IgD-negative memory B cell (primary cell): ENCODE results near the gene ABT1. TPM values are rescaled to one million over a fixed set of nuclear protein-coding genes. Genes with fewer than 3 reads are reported as not detected.

Experiments
- H3K27ac Mint-ChIP-seq, 3 donors: one replicate each; pipeline ENCODE4 v1.8.0; 2020 to 2022; ENCODE audit warnings: mild to moderate bottlenecking in 3 of 3, mixed read lengths in 3 of 3, moderate library complexity in 1 of 3
- H3K27me3 Mint-ChIP-seq: one replicate; pipeline ENCODE4 v1.8.0; 2021; ENCODE audit warnings: mixed read lengths
- H3K36me3 Mint-ChIP-seq: one replicate; pipeline ENCODE4 v1.8.0; 2020; ENCODE audit warnings: mild to moderate bottlenecking, mixed read lengths
- H3K4me1 Mint-ChIP-seq, 3 donors: one replicate each; pipeline ENCODE4 v1.8.0; 2020 to 2022; ENCODE audit warnings: mixed read lengths in 3 of 3, mild to moderate bottlenecking in 1 of 3
- H3K4me3 Mint-ChIP-seq, 4 donors: one replicate each; pipeline ENCODE4 v1.8.0; 2020 to 2022; ENCODE audit warnings: mild to moderate bottlenecking in 4 of 4, mixed read lengths in 4 of 4, moderate library complexity in 3 of 4
- H3K9me3 Mint-ChIP-seq, 3 donors: one replicate each; pipeline ENCODE4 v1.8.0; 2020 to 2021; ENCODE audit warnings: mixed read lengths in 3 of 3, mild to moderate bottlenecking in 1 of 3
- polyA plus RNA-seq: library from polyadenylated mRNA; unstranded; fragments of 300-500 nt; fragmentation: Illumina TruSeq; gene quantifications from one replicate; pipeline ENCODE4 v1.2.3, GENCODE V29; 2021

ABT1 gene
- polyA plus RNA-seq, 1 donor from 2014 or later = 44.0 TPM

DNA sequence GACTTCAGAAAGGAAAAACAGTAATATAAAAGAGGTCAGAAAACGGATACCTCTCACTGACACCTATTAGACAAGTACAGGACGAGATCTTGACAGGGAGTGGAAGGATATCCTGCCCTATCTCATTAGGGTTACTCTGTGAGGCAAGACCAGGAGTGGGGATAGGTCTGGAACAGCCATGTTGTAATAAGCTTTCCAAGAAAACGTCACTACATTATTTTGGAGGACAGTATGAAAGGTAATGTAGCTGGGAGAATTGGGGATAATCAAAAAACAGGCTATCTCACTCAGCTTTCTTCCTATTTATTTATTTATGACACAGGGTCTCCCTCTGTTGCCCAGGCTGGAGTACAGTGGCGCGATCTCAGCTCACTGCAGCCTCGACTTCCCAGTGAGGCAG, 33.3 kb upstream of the ABT1 start:
- Mint-ChIP-seq H3K4me1 (peaks cover 2 to 7% (median 2%) of the 10 kb centered on the region in 3 donors), H3K36me3 (peaks cover under 1% of the 10 kb centered on the region), H3K27ac (peak overlapping the region in 1 of 3 donors; percentile 63), H3K4me3 (peak overlapping the region in 1 of 4 donors; percentile 35), H3K9me3 (peaks cover 0 to 7% (median 2%) of the 10 kb centered on the region in 3 donors), H3K27me3 (peaks cover under 1% of the 10 kb centered on the region)

DNA sequence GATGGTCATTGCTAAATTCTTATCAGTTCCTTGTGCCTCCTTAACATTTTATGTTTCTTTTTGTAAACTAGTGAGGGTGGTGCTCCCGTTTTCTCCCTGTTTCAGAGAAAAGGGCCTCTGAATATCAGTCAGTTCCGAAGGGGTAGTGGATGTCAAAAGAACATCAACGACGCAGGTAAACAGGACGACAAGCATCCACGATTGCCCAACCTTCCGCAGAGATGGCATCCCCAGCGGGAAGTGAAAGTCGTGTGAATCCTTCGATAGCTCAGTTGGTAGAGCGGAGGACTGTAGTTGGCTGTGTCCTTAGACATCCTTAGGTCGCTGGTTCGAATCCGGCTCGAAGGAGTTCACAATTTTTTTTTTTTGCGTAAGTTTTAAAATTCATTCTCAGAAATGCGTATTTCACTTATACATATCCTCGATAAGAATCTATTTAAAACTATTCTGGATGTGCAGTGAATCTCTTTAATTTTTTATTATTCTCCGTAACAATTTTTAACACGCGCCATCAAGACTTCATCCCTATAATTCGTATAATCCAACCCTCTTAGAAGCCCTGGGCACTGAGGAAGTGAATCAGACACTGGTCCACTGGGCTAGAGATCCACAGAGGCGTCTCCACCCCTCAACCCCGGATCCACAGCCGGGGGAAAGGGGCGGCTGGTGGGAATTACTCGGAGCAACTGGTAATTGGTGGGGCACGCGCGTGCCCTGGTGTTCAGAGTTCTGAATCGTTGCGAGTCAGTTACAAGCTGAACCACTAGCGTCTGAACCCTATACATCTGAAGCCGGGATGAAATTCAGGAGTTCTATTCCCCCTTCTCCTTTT, 27.9 kb upstream of the ABT1 start:
- H3K4me3 Mint-ChIP-seq = peak overlapping the region; percentile 94 to 99 (median 98)
- peaks cover 4% of the 10 kb centered on the region for H3K27me3 Mint-ChIP-seq
- H3K9me3 Mint-ChIP-seq = peaks cover 0 to 4% (median 0%) of the 10 kb centered on the region in 3 donors
- peaks cover 15 to 27% (median 25%) of the 10 kb centered on the region in 3 donors for H3K4me1 Mint-ChIP-seq
- peaks cover 2% of the 10 kb centered on the region for H3K36me3 Mint-ChIP-seq
- peak overlapping the region; percentile 100 for H3K27ac Mint-ChIP-seq

DNA sequence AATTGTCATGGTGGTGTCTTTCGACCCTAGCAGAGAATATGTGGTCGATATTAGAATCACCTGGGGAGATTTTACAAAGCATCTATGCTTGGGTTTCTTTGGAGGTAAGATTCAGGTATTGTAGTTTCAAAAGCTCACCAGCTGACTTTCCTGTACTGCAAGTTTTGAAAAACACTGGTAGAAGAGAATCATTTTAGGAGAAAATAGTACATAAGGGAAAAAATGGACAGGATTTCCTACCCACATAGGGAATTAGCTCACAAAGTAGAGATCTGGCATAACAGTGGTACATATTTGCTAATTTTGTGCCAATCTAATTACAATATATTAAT, 27.4 kb upstream of the ABT1 start:
- Mint-ChIP-seq H3K4me3 (peak overlapping the region; percentile 94 to 99 (median 98)), H3K36me3 (peaks cover 2% of the 10 kb centered on the region), H3K27me3 (peaks cover 4% of the 10 kb centered on the region), H3K9me3 (peaks cover 0 to 4% (median 0%) of the 10 kb centered on the region in 3 donors), H3K4me1 (peaks cover 15 to 27% (median 25%) of the 10 kb centered on the region in 3 donors), H3K27ac (peak overlapping the region; percentile 100)

DNA sequence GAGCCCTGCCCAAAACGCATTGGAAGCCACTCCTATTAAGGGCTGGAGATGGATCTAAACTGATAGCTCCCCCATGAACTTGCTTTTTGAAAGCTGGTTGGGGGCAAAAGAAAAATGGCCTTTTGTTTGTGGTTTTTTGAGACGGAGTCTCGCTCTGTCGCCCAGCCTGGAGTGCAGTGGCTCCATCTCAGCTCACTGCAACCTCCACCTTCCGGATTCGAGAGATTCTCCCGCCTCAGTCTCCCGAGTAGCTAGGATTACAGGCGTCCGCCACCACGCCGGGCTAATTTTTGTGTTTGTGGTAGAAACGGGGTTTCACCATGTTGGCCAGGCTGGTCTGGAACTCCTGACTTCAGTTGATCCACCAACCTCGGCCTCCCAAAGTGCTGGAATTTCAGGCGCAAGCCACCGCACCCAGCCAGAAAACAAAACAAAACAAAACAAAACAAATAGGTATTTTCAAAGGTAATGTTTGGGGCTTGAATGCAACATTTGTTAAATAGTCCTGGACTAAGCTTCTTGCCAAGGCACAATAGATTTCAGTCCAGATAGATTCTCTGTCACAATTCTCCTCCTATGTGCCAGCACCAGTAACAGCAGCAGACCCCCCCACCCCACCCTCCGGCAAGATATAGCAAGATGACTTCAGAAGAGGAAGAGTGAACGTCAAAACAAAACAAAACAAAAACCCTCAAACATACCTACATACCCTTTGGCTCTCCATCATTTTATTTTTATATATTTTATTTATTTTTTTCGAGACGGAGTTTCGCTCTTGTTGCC, 26.5 kb upstream of the ABT1 start:
- Mint-ChIP-seq H3K27ac (peak overlapping the region; percentile 100), H3K27me3 (peaks cover 4% of the 10 kb centered on the region), H3K36me3 (peaks cover 2% of the 10 kb centered on the region), H3K9me3 (peaks cover 0 to 4% (median 0%) of the 10 kb centered on the region in 3 donors), H3K4me3 (peak overlapping the region in 1 of 4 donors; percentile 99), H3K4me1 (peaks cover 15 to 27% (median 25%) of the 10 kb centered on the region in 3 donors)

DNA sequence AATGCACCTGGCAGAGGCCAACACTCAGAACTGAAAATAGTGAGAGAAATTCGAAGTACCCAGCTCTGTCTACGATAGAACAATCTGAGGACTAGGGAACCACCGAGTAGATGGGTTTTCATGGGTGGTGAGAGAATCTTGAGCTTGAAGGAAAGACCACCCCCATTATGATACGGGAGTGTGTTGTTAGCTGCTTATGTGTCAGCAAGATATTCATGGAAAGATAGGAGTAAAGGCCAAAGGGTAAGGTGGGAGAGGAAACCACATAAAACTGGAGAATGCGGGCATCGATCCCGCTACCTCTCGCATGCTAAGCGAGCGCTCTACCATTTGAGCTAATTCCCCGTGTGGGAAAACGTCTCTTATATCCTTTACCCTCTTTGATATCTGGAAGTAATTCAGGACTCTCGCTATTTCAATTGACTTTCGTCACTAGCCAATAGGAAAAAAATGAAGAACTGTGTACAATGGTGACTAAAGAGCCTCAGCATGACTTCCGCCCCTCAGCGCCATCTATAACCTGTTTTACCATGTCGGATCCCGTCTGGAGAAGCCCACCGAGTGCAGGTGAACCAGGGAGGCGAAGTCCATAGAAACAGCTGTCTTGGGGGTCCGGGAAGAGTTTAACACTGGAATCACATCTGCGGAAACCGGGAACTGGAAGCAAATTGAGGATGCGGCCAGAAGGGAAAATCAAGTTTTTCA, 25.0 kb upstream of the ABT1 start:
- Mint-ChIP-seq H3K36me3 (peaks cover 2% of the 10 kb centered on the region), H3K27ac (peak overlapping the region; percentile 94), H3K9me3 (peaks cover 0 to 4% (median 0%) of the 10 kb centered on the region in 3 donors), H3K27me3 (peaks cover 4% of the 10 kb centered on the region), H3K4me1 (peaks cover 20 to 35% (median 26%) of the 10 kb centered on the region in 3 donors), H3K4me3 (peak overlapping the region; percentile 85 to 96 (median 90))

DNA sequence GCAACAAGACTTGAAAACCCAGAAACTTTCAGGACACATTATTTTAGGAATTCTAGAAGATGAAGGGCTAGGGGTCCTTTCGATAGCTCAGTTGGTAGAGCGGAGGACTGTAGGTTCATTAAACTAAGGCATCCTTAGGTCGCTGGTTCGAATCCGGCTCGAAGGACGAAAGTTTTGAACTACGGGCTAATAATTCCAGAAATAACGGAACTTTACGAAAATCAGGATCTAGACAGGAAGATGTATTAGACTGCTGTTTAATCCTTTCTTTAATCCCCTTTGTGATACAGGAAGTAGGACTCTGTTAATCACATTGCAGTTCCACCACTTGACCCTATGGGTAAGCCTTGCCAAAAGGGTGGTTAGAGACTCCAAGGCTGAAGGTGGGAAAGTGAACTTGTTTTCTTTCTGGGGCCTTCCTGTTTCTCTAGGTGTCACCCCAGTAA, 21.2 kb upstream of the ABT1 start:
- Mint-ChIP-seq H3K27me3 (peaks cover 9% of the 10 kb centered on the region), H3K9me3 (peaks cover 8 to 17% (median 12%) of the 10 kb centered on the region in 3 donors), H3K27ac (peak overlapping the region in 1 of 3 donors; percentile 62), H3K4me1 (peaks cover 18 to 22% (median 19%) of the 10 kb centered on the region in 3 donors), H3K4me3 (peak overlapping the region in 1 of 4 donors; percentile 52), H3K36me3 (no peaks in the 10 kb centered on the region)

DNA sequence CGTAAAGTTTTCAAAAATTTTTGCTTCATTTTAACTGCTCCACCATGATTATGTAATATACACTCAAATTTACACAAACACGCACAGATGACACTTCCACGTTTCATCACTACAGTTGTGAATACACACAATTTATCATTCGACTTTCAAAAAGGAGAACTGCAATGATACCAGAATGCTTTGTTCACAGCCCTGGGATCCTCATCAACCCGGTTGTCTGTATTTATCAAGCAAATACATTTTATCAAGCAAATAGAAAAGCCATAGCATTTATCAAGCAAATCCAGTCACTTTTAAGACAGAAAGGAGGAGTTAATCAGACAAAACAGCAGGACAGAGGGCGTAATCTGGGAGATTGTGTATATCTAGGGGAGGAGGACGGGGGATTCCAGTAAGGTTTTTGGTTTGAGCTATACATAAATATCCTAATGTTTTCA, 20.3 kb upstream of the ABT1 start:
- H3K4me1 Mint-ChIP-seq = peaks cover 17 to 22% (median 18%) of the 10 kb centered on the region in 3 donors
- H3K27ac Mint-ChIP-seq = peak overlapping the region in 2 of 3 donors; percentile 62 to 88
- no peaks in the 10 kb centered on the region for H3K36me3 Mint-ChIP-seq
- H3K4me3 Mint-ChIP-seq = peak overlapping the region in 2 of 4 donors; percentile 52 to 67
- H3K27me3 Mint-ChIP-seq = peaks cover 9% of the 10 kb centered on the region
- H3K9me3 Mint-ChIP-seq = peaks cover 8 to 17% (median 12%) of the 10 kb centered on the region in 3 donors

DNA sequence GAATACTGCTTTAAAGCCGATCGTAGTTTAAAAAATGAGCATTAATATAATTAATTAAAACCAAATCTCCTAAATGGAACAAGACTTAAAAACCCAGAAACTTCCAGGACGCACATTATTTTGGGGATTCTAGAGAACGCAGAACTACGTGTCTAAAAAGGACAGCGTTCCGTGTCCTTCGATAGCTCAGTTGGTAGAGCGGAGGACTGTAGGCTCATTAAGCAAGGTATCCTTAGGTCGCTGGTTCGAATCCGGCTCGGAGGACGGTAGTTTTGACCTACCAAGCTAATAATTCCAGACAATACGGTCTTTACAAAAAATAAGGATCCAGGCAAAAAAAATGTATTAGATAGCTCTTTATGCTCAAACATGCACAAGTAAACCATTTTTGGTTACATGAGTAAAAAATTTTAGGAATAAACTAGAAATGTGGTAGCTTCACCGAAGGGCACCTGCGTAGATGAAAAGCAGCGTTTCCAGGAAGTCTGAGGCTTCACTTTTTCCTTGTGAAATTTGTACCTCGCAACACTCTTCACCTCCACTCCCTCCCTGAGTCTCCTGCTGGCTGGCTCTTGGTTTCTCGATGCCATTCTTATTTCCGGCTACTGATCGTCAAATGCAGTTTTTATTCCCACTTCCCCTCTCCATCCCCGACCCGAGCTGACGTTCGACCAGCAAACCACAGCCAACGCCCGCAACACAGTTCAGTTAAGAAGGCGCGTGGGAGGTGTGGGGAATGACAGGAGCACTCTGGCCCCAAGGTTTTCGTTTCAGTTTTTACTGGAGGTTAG, 19.6 kb upstream of the ABT1 start:
- peaks cover 12 to 15% (median 12%) of the 10 kb centered on the region in 3 donors for H3K4me1 Mint-ChIP-seq
- H3K36me3 Mint-ChIP-seq = no peaks in the 10 kb centered on the region
- H3K27ac Mint-ChIP-seq = peak overlapping the region; percentile 62 to 88 (median 84)
- peaks cover 9% of the 10 kb centered on the region for H3K27me3 Mint-ChIP-seq
- H3K4me3 Mint-ChIP-seq = peak overlapping the region; percentile 52 to 89 (median 82)
- peaks cover 8 to 17% (median 12%) of the 10 kb centered on the region in 3 donors for H3K9me3 Mint-ChIP-seq

DNA sequence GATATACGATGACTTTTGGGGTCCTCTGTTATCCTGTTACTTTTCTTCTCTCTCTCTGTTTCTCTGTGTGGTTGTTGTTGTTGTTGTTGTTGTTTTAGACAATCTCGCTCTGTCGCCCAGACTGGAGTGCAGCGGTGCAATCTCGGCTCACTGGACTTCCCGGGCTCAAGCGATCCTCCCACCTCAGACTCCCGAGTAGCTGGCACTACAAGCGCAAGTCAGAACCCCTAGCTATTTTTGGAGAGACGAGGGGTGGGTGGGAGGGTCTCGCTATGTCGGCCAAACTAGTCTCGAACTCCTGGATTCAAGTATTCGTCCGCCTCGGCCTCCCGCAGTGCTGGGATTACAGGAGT, 19.1 kb upstream of the ABT1 start:
- Mint-ChIP-seq H3K27me3 (peaks cover 8% of the 10 kb centered on the region), H3K36me3 (no peaks in the 10 kb centered on the region), H3K4me3 (peak overlapping the region in 3 of 4 donors; percentile 52 to 85 (median 79)), H3K9me3 (peaks cover 8 to 17% (median 12%) of the 10 kb centered on the region in 3 donors), H3K27ac (peak overlapping the region in 2 of 3 donors; percentile 62 to 88), H3K4me1 (peaks cover 8 to 14% (median 11%) of the 10 kb centered on the region in 3 donors)

DNA sequence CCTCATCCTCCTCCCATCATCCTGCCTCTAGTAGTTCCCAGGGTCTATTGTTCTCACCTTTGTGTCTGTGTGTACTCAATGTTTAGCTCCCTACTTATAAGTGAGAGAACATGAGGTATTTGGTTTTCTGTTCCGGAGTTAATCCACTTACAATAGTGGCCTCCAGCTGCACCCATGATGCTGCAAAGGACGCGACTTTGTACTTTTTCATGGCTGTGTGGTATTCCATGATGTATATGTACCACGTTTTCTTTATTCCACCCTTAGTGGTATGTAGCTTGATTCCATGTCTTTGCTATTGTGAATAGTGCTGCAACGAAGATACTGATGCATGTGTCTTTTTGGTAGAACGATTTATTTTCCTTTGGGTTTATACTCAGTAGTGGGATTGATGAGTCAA, 18.5 kb upstream of the ABT1 start:
- Mint-ChIP-seq H3K4me3 (peak overlapping the region in 3 of 4 donors; percentile 28 to 56 (median 44)), H3K9me3 (peaks cover 8 to 17% (median 12%) of the 10 kb centered on the region in 3 donors), H3K27me3 (peaks cover 12% of the 10 kb centered on the region), H3K4me1 (peaks cover 8 to 14% (median 9%) of the 10 kb centered on the region in 3 donors), H3K36me3 (no peaks in the 10 kb centered on the region), H3K27ac (peak overlapping the region in 2 of 3 donors; percentile 22 to 67)

DNA sequence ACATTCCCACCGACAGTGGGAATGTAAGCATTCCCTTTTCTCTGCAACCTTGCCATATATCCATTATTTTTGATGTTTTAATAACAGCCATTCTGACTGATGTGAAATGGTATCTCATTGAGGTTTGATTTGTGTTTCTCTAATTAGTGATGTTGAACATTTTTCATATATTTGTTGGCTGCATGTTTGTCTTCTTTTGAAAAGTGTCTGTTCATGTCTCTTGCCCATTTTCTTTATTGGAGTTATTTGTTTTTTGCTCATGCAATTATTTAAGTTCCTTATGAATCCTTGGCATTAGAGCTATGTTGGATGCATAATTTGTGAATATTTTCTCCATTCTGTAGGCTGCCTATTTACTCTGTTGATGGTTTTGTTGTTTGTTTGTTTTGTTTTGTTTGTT, 18.0 kb upstream of the ABT1 start:
- peak overlapping the region in 1 of 3 donors; percentile 22 for H3K27ac Mint-ChIP-seq

DNA sequence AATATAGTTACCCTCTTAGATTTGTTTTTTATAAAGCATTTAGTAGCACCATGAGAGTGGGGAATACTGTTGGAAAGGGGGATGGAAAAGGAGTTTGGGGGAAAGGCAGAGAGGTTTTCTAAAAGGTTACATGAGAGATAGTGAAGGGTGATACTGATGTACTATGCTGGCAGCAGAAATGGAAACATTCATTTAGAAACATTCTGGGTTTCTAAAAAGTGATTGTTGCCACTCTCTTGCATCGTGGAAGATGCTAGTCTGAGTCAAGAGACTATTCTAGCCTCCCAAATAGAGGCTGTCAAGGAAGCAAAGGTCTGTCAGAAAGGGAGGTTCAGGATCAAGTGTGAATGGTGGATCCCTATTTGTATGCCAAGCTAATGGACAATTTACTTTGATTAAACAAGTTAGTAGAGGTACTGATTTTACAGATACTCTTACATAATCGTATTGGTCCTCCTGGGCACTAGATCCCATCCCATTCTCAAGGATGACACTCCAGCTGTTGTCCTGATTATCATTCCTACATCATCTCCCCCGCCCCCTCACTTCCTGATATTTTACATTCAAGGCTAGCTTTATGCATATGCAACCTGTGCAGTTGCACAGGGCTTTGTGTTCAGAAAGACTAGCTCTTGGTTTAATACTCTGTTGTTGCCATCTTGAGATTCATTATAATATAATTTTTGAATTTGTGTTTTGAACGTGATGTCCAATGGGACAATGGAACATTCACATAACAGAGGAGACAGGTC, 15.4 kb upstream of the ABT1 start:
- peaks cover 23% of the 10 kb centered on the region for H3K27me3 Mint-ChIP-seq
- no peaks in the 10 kb centered on the region for H3K36me3 Mint-ChIP-seq
- peaks cover 7 to 11% (median 8%) of the 10 kb centered on the region in 3 donors for H3K4me1 Mint-ChIP-seq
- peaks cover 8 to 17% (median 12%) of the 10 kb centered on the region in 3 donors for H3K9me3 Mint-ChIP-seq
- no peak overlapping the region for H3K4me3 Mint-ChIP-seq
- no peak overlapping the region for H3K27ac Mint-ChIP-seq

More for the DNA sequence above, 18.0 kb upstream of the ABT1 start:
- H3K36me3 Mint-ChIP-seq = no peaks in the 10 kb centered on the region
- peaks cover 8 to 14% (median 9%) of the 10 kb centered on the region in 3 donors for H3K4me1 Mint-ChIP-seq
- H3K9me3 Mint-ChIP-seq = peaks cover 8 to 17% (median 12%) of the 10 kb centered on the region in 3 donors
- peak overlapping the region in 2 of 4 donors; percentile 28 to 44 for H3K4me3 Mint-ChIP-seq
- H3K27me3 Mint-ChIP-seq = peaks cover 16% of the 10 kb centered on the region

DNA sequence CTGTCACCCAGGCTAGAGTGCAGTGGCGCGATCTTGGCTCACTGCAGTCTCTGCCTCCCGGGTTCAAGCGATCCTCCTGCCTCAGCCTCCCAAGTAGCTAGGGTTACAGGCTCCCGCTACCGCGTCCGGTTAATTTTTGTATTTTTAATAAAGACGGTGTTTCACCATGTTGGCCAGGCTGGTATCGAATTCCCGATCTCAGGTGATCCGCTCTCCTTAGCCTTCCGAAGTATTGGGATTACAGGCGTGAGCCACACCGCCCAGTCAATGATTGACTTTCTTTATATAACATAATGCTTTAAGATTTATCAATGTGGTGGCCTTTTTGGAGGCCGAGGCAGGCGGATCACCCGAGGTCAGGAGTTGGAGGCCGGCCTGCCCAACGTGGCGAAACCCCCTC, 7.8 kb upstream of the ABT1 start:
- H3K4me1 Mint-ChIP-seq = no peaks in the 10 kb centered on the region
- H3K27me3 Mint-ChIP-seq = peaks cover 24% of the 10 kb centered on the region
- no peaks in the 10 kb centered on the region for H3K36me3 Mint-ChIP-seq
- H3K9me3 Mint-ChIP-seq = no peaks in the 10 kb centered on the region
- H3K4me3 Mint-ChIP-seq = no peak overlapping the region
- no peak overlapping the region for H3K27ac Mint-ChIP-seq
